Testis (tissue), 3 donors: ENCODE results near the gene DNM3. TPM values are rescaled to one million over a fixed set of nuclear protein-coding genes. Genes with fewer than 3 reads are reported as not detected.

Experiments
- DNase-seq: peaks from one replicate; pipeline ENCODE4 v3.0.0-alpha.2; 2019
- H3K27ac ChIP-seq, 2 donors: fragments of 200-600 bp; sonication (generic); one replicate each; pipeline ENCODE4 v1.5.1; 2019
- H3K27me3 ChIP-seq: fragments of 200-600 bp; sonication (generic); one replicate; pipeline ENCODE4 v1.5.1; 2019
- H3K36me3 ChIP-seq: fragments of 200-600 bp; sonication (generic); one replicate; pipeline ENCODE4 v1.5.1; 2017; ENCODE audit warnings: low read depth; ENCODE audit errors: missing control alignments
- H3K4me1 ChIP-seq: fragments of 200-600 bp; sonication (generic); one replicate; pipeline ENCODE4 v1.5.1; 2019
- H3K4me3 ChIP-seq, 2 donors: fragments of 200-600 bp; sonication (generic); one replicate each; pipeline ENCODE4 v1.5.1; 2017 to 2019
- H3K9me3 ChIP-seq: fragments of 200-600 bp; sonication (generic); one replicate; pipeline ENCODE4 v1.5.1; 2017
- CTCF ChIP-seq, 3 experiments: fragments of 450-650 bp in 2 of 3; fragments of 200-600 bp in 1 of 3; sonication (generic) in 1 of 3; IDR thresholded peaks; one replicate each; pipeline ENCODE4 v1.5.1; 2016 to 2019; ENCODE audit warnings: antibody characterized with exemption in 3 of 3, mild to moderate bottlenecking in 2 of 3, moderate library complexity in 1 of 3
- POLR2A ChIP-seq: fragments of 450-650 bp; IDR thresholded peaks from one replicate; pipeline ENCODE4 v1.6.1; 2017; ENCODE audit warnings: antibody characterized with exemption, mild to moderate bottlenecking, moderate library complexity
- WGBS, 2 donors: methylation state at CpG; one replicate each; pipeline ENCODE4 v1.1.5; 2018; 5-methylcytosine and 5-hydroxymethylcytosine counted together
- intact Hi-C: fragments of 100-400 bp; cut with DNase I; formaldehyde crosslinking; loops from one replicate; pipeline ENCODE4 v1.15.1; 2023; ENCODE audit warnings: low total_unique reads
- polyA plus RNA-seq: library from polyadenylated mRNA; stranded (reverse); fragments of 350-450 nt; fragmentation: Illumina TruSeq; extraction: RNeasy Lipid Tissue Mini Kit (QIAGEN cat#74804); gene quantifications from one replicate; pipeline ENCODE4 v1.2.3, GENCODE V29; 2014; ENCODE audit warnings: low read depth, low replicate concordance; ENCODE audit not compliant: insufficient read depth
- total RNA-seq, 2 donors: library from RNA; depleted of rRNA; stranded (reverse); fragments of >200 nt; gene quantifications; one replicate each; pipeline ENCODE4 v1.2.3, GENCODE V29; 2016

The DNM3 gene
- total and polyA plus RNA-seq, 3 donors from 2014 or later = 4.9 to 10.2 (median 8.4) TPM

GRCh38 chr1:172447641-172448040 is 606.3 kb downstream of the DNM3 start:
- H3K27me3 ChIP-seq = no peaks in the 10 kb centered on the region
- peaks cover 16% of the 10 kb centered on the region for H3K4me1 ChIP-seq
- TF ChIP-seq CTCF (IDR thresholded peaks at IDR 0.05) (no peak), POLR2A (no peak)
- WGBS, 2 donors = 59 to 82% methylated on average over 2 of the region's 2 CpGs
- H3K4me3 ChIP-seq = no peak overlapping the region
- no peaks in the 10 kb centered on the region for H3K36me3 ChIP-seq
- intact Hi-C loops = loop anchor here (5.0 kb wide), 1 partner anchor 275 kb away; no protein-coding TSS in a partner anchor
- H3K27ac ChIP-seq = no peak overlapping the region
- no peak for DNase-seq
- H3K9me3 ChIP-seq = no peaks in the 10 kb centered on the region

DNA sequence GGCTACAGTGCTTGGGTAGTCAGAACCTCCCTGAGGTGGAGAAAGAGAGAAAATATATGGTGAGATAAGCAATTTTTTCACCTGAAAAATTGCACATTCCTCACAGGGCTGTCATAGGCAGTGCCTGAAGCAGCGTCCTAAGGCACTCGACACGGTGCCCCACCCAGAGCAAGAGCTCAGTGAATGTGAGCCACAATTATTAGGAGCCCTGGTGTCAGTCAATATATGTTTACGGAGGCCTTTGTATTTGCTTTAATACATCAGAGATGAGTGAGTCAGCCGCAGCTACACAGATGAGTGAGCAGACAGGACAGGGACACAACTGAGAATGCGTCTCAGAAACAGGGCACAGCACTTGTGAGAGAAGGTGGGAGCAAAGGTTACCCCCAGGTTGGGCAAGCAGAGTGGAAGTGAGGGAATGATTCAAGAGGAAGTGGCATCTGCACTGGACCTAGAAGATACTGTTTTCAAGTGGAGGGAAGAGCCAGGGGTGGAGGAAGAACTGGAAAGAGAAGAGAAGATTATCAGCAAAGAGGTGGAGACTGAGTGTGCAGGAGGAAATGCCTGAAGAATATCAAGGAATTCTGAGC is 607.8 kb downstream of the DNM3 start:
- H3K4me3 ChIP-seq = no peak overlapping the region
- peaks cover 15% of the 10 kb centered on the region for H3K4me1 ChIP-seq
- no peak for DNase-seq
- intact Hi-C loops = loop anchor here (5.0 kb wide), 1 partner anchor 273 kb away; no protein-coding TSS in a partner anchor
- H3K27ac ChIP-seq = no peak overlapping the region
- 80 to 86% methylated on average over 6 of the region's 6 CpGs for WGBS, 2 donors
- no peaks in the 10 kb centered on the region for H3K36me3 ChIP-seq
- TF ChIP-seq CTCF (IDR thresholded peaks at IDR 0.05) (no peak), POLR2A (no peak)
- no peaks in the 10 kb centered on the region for H3K27me3 ChIP-seq
- no peaks in the 10 kb centered on the region for H3K9me3 ChIP-seq

DNA sequence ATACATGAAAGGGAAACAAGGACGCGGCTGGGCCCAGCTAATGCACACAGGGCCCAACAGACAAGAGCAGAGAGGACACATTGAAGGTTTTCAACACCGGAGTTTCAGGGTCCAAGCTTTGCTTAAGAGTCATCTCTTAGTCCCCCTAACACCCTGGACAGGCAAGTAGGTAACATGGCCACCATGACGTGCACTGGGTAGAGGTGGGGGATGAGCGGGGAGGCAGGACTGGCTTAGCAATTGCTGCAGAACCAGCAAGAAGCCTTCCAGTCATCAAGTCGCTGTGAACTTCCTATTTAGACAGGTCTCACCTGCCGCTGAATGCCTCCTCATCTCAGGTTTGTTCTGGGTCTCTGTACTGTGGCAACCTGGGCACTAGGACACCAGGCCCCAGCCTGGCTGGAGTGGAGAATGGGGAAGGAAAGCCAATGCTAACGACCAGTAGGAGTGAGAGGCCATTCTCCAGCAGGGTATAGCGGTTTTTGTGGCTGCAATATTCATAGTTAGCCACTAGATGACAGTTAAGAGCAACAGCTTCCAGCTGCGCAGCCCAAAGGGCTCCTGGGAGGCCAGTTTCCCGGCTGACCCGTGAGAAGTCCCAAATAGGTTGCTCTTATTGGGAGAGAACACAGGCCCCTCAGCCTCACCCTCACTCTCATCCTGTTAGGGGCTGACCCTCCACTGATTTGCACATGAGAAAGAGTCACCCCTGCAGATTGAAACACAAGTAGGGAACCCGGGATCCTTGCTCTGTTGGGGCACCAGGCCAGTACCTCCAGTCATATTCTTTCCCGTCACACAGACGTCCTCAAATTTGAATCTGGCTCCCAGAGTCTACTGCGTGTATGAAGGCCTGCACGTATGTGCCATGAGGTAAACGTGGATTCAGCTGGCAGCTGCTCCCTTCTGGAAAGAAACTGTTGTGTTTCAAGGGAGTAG is 608.6 kb downstream of the DNM3 start:
- H3K27me3 ChIP-seq = no peaks in the 10 kb centered on the region
- no peak overlapping the region for H3K27ac ChIP-seq
- no peak overlapping the region for H3K4me3 ChIP-seq
- peaks cover 12% of the 10 kb centered on the region for H3K4me1 ChIP-seq
- TF ChIP-seq CTCF (IDR thresholded peaks at IDR 0.05) = peak; percentile 90 to 96 (median 94)
- TF ChIP-seq POLR2A = no peak
- 30 to 50% methylated on average over 14 to 18 of the region's 18 CpGs for WGBS, 2 donors
- intact Hi-C loops = loop anchor here (5.0 kb wide), 1 partner anchor 272 kb away; no protein-coding TSS in a partner anchor
- DNase-seq = peak; percentile 71
- H3K36me3 ChIP-seq = no peaks in the 10 kb centered on the region
- no peaks in the 10 kb centered on the region for H3K9me3 ChIP-seq

DNA sequence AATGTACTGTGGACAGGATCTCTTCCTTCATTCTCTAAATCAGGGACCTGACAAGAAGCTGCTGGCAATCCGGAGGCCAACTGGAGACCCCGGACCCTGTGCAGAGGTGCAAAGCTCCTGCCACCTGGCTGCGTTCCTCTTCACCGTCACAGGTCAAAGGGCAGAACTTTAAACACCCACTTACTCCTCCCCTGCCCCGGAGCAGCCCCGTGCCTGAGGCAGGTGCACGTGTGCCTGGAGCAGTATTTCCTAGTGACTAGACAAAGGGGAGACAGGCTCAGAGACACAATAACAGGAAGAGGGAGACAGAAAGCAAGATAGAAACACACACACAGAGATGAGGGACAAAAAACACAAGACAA is 609.2 kb downstream of the DNM3 start:
- no peak overlapping the region for H3K4me3 ChIP-seq
- peaks cover 12% of the 10 kb centered on the region for H3K4me1 ChIP-seq
- intact Hi-C loops = no loop called here
- no peaks in the 10 kb centered on the region for H3K36me3 ChIP-seq
- TF ChIP-seq POLR2A (no peak), CTCF (IDR thresholded peaks at IDR 0.05) (no peak)
- DNase-seq = no peak
- H3K27me3 ChIP-seq = no peaks in the 10 kb centered on the region
- peak overlapping the region in 1 of 2 donors; percentile 8 for H3K27ac ChIP-seq
- WGBS, 2 donors = 46 to 55% methylated on average over 6 to 7 of the region's 7 CpGs
- no peaks in the 10 kb centered on the region for H3K9me3 ChIP-seq
